CD14-positive monocyte (primary cell): ENCODE measurements around the gene AP1M2. TPM values are rescaled to one million over a fixed set of nuclear protein-coding genes. Genes with fewer than 3 reads are reported as not detected.

ENCODE experiments used
- DNase-seq, 3 donors: peaks; one replicate each; pipeline ENCODE4 v3.0.0-alpha.2; 2011 to 2022
- H2AFZ ChIP-seq: 2 replicates; pipeline ENCODE4 v1.6.0; 2012; ENCODE audit warnings: mild to moderate bottlenecking, low read depth, low read length, inconsistent platforms; ENCODE audit not compliant: insufficient read depth, poor library complexity, severe bottlenecking
- H3K27ac ChIP-seq, 2 donors: 1 replicate in 1 of 2; 2 replicates in 1 of 2; pipeline ENCODE4 v1.5.1; 2012 to 2013; ENCODE audit warnings: low read length in 2 of 2, control low read depth in 1 of 2, inconsistent platforms in 1 of 2, low read depth in 1 of 2, mild to moderate bottlenecking in 1 of 2
- H3K27me3 ChIP-seq, 2 donors: one replicate each; pipeline versions ENCODE4 v1.6.0 to v1.6.1; 2011 to 2013; ENCODE audit warnings: low read length in 2 of 2; ENCODE audit not compliant: control insufficient read depth in 2 of 2, insufficient read depth in 2 of 2
- H3K36me3 ChIP-seq, 2 donors: replicated peaks in 1 of 2; 1 replicate in 1 of 2; 2 replicates in 1 of 2; pipeline versions ENCODE4 v1.5.1 to v1.6.1; 2012 to 2013; ENCODE audit warnings: low read length in 2 of 2, control low read depth in 1 of 2, inconsistent platforms in 1 of 2, mild to moderate bottlenecking in 1 of 2; ENCODE audit not compliant: insufficient read depth in 2 of 2, control insufficient read depth in 1 of 2
- H3K4me1 ChIP-seq, 2 donors: 1 replicate in 1 of 2; 2 replicates in 1 of 2; pipeline versions ENCODE4 v1.5.1 to v1.6.1; 2012 to 2013; ENCODE audit warnings: low read length in 2 of 2, control low read depth in 1 of 2, inconsistent platforms in 1 of 2, mild to moderate bottlenecking in 1 of 2, moderate library complexity in 1 of 2; ENCODE audit not compliant: insufficient read depth in 2 of 2, control insufficient read depth in 1 of 2
- H3K4me2 ChIP-seq: replicated peaks from 2 replicates; pipeline ENCODE3; 2012; ENCODE audit warnings: low read length, moderate library complexity, mild to moderate bottlenecking; ENCODE audit not compliant: poor library complexity, severe bottlenecking; ENCODE audit errors: extremely low read depth
- H3K4me3 ChIP-seq, 3 experiments: fragments of 200-600 bp in 1 of 3; sonication (generic) in 1 of 3; replicated peaks in 1 of 3; 1 replicate in 2 of 3; 2 replicates in 1 of 3; pipeline ENCODE4 v1.5.1; 2011 to 2013; ENCODE audit warnings: low read length in 3 of 3, mild to moderate bottlenecking in 3 of 3, control low read depth in 2 of 3, low read depth in 2 of 3, inconsistent platforms in 1 of 3, moderate library complexity in 1 of 3
- H3K79me2 ChIP-seq: 2 replicates; pipeline ENCODE4 v1.6.0; 2012; ENCODE audit warnings: mild to moderate bottlenecking, control low read depth, inconsistent platforms, low read length, moderate library complexity; ENCODE audit not compliant: insufficient read depth
- H3K9ac ChIP-seq: 2 replicates; pipeline ENCODE4 v1.6.0; 2017; ENCODE audit warnings: low read length, mild to moderate bottlenecking; ENCODE audit not compliant: insufficient read depth, poor library complexity, severe bottlenecking
- H3K9me3 ChIP-seq, 2 donors: replicated peaks in 1 of 2; 1 replicate in 1 of 2; 2 replicates in 1 of 2; pipeline versions ENCODE4 v1.5.1 to v1.6.1; 2012 to 2013; ENCODE audit warnings: low read length in 2 of 2, control low read depth in 1 of 2; ENCODE audit not compliant: control insufficient read depth in 1 of 2, insufficient read depth in 1 of 2
- H4K20me1 ChIP-seq: 2 replicates; pipeline ENCODE4 v1.6.0; 2012; ENCODE audit warnings: mild to moderate bottlenecking, low read length, control low read depth, moderate library complexity; ENCODE audit not compliant: insufficient read depth
- H3K27ac Mint-ChIP-seq, 7 donors: one replicate each; pipeline ENCODE4 v1.8.0; 2020; ENCODE audit warnings: mild to moderate bottlenecking in 7 of 7, mixed read lengths in 7 of 7, moderate library complexity in 6 of 7, inconsistent platforms in 2 of 7
- H3K27me3 Mint-ChIP-seq, 3 donors: one replicate each; pipeline ENCODE4 v1.8.0; 2021 to 2022; ENCODE audit warnings: low read depth in 3 of 3, mild to moderate bottlenecking in 3 of 3, mixed read lengths in 3 of 3, moderate library complexity in 3 of 3, inconsistent platforms in 1 of 3
- H3K36me3 Mint-ChIP-seq, 2 donors: one replicate each; pipeline ENCODE4 v1.8.0; 2020; ENCODE audit warnings: mixed read lengths in 2 of 2, inconsistent platforms in 1 of 2, mild to moderate bottlenecking in 1 of 2
- H3K4me1 Mint-ChIP-seq: one replicate; pipeline ENCODE4 v1.8.0; 2020; ENCODE audit warnings: mild to moderate bottlenecking, mixed read lengths
- H3K4me3 Mint-ChIP-seq, 2 donors: one replicate each; pipeline ENCODE4 v1.8.0; 2020; ENCODE audit warnings: mild to moderate bottlenecking in 2 of 2, mixed read lengths in 2 of 2, moderate library complexity in 1 of 2
- H3K9me3 Mint-ChIP-seq, 7 donors: one replicate each; pipeline ENCODE4 v1.8.0; 2020 to 2022; ENCODE audit warnings: mixed read lengths in 7 of 7, mild to moderate bottlenecking in 6 of 7, moderate library complexity in 6 of 7, inconsistent platforms in 2 of 7
- WGBS: methylation state at CpG from one replicate; pipeline ENCODE4 v1.1.5; 2013; ENCODE audit warnings: missing lambda C conversion rate; ENCODE audit not compliant: insufficient coverage; 5-methylcytosine and 5-hydroxymethylcytosine counted together
- intact Hi-C, 2 donors: fragments of 100-400 bp; cut with micrococcal nuclease; formaldehyde crosslinking; loops; one replicate each; pipeline versions ENCODE4 v1.15.0 to v1.15.1; 2023
- polyA plus RNA-seq, 3 donors: library from polyadenylated mRNA; depleted of rRNA in 1 of 3; unstranded in 2 of 3; stranded (reverse) in 1 of 3; fragments of 300-500 nt in 2 of 3; fragments of >200 nt in 1 of 3; fragmentation: Illumina TruSeq in 2 of 3; gene quantifications; 1 replicate in 2 of 3; 2 replicates in 1 of 3; pipeline ENCODE4 v1.2.3, GENCODE V29; 2012 to 2021
- TF ChIP-seq, protein P1 (sequence below): fragments of 200-600 bp; IDR thresholded peaks from one replicate; pipeline ENCODE4 v1.8.0; 2022; ENCODE audit warnings: antibody characterized with exemption, mild to moderate bottlenecking

Gene AP1M2
- polyA plus RNA-seq, 3 donors, result 0.36 TPM; not detected in 2

DNA sequence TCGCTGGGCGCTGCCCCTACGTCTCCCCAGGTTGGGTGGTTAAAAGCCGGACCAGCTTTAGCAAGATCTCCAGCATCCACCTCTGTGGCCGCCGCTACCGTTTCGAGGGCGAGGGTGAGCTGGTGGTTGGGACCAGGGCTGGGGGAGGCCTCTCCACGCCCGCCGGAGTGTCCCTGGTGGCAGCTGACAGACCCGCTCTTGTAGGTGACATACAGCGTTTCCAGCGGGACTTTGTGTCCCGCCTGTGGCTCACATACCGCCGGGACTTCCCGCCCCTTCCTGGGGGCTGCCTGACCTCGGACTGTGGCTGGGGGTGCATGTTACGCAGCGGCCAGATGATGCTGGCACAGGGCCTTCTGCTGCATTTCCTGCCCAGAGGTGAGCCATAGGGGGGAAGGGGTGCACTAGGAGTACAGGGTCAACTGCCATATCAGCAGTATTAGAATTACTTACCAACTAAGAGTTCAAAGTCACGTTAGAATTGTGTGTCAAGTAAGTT lies 42.3 kb downstream of the AP1M2 start:
- TF ChIP-seq, protein P1, sequence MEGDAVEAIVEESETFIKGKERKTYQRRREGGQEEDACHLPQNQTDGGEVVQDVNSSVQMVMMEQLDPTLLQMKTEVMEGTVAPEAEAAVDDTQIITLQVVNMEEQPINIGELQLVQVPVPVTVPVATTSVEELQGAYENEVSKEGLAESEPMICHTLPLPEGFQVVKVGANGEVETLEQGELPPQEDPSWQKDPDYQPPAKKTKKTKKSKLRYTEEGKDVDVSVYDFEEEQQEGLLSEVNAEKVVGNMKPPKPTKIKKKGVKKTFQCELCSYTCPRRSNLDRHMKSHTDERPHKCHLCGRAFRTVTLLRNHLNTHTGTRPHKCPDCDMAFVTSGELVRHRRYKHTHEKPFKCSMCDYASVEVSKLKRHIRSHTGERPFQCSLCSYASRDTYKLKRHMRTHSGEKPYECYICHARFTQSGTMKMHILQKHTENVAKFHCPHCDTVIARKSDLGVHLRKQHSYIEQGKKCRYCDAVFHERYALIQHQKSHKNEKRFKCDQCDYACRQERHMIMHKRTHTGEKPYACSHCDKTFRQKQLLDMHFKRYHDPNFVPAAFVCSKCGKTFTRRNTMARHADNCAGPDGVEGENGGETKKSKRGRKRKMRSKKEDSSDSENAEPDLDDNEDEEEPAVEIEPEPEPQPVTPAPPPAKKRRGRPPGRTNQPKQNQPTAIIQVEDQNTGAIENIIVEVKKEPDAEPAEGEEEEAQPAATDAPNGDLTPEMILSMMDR, result no peak
- H3K9me3 Mint-ChIP-seq, result peaks cover 0 to 3% (median 0%) of the 10 kb centered on the region in 7 donors
- Histone ChIP-seq H3K4me2 (peak overlapping the region; percentile 89), H3K9me3 (no peaks in the 10 kb centered on the region), H3K79me2 (peaks cover 30% of the 10 kb centered on the region), H3K4me3 (peak overlapping the region in 2 of 3 experiments; percentile 80 to 95), H3K27me3 (no peaks in the 10 kb centered on the region), H4K20me1 (peaks cover 16% of the 10 kb centered on the region), H2AFZ (no peak overlapping the region), H3K36me3 (peaks cover 23 to 31% of the 10 kb centered on the region in 2 donors), H3K9ac (peak overlapping the region; percentile 88), H3K4me1 (peaks cover 17 to 21% of the 10 kb centered on the region in 2 donors), H3K27ac (no peak overlapping the region)
- intact Hi-C loops, result loop anchor here in 1 of 2 donors (2.0 to 5.0 kb wide), 2 partner anchors 16 to 152 kb away; no protein-coding TSS in a partner anchor
- peak overlapping the region in 3 of 7 donors; percentile 72 to 89 (median 88) for H3K27ac Mint-ChIP-seq
- H3K27me3 Mint-ChIP-seq, result peaks cover 2 to 6% (median 3%) of the 10 kb centered on the region in 3 donors
- peaks cover 18% of the 10 kb centered on the region for H3K4me1 Mint-ChIP-seq
- no peak for DNase-seq
- H3K36me3 Mint-ChIP-seq, result peaks cover 20 to 28% of the 10 kb centered on the region in 2 donors
- H3K4me3 Mint-ChIP-seq, result peak overlapping the region; percentile 84 to 90
- WGBS, result 47% methylated on average over 16 of the region's 23 CpGs

DNA sequence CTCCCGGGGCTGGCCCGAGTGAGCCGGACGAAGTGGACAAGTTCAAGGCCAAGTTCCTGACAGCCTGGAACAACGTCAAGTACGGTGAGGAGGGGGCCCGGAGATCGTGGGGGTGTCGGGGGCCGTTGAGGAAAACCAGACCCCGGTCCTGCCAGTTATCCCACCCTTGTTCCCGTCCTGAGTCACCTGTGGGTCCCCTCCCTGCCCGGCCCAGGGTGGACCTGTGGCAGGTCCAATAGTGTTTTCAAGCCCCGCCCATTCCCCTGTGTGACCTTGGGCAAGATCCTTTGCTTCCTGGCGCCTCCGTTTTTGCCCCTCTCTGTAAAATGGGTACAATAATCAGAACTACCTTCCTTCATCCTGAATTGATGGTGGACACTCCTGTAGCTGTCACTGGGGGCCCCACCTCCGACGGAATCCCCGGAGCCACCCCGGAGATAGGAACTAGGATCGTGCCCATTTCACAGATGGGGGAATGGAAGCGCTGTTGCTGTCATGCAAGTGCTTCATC lies 42.8 kb downstream of the AP1M2 start:
- Histone ChIP-seq H3K27ac (peak overlapping the region; percentile 28 to 83), H3K36me3 (peaks cover 21 to 26% of the 10 kb centered on the region in 2 donors), H3K4me1 (peaks cover 19 to 27% of the 10 kb centered on the region in 2 donors), H3K79me2 (peaks cover 30% of the 10 kb centered on the region), H3K27me3 (no peaks in the 10 kb centered on the region), H4K20me1 (peaks cover 16% of the 10 kb centered on the region), H2AFZ (peak overlapping the region; percentile 95), H3K9me3 (no peaks in the 10 kb centered on the region), H3K9ac (peak overlapping the region; percentile 88), H3K4me3 (peak overlapping the region; percentile 76 to 95 (median 80)), H3K4me2 (peak overlapping the region; percentile 89)
- Mint-ChIP-seq H3K27ac (peak overlapping the region in 6 of 7 donors; percentile 35 to 89 (median 76)), H3K4me3 (peak overlapping the region; percentile 84 to 90), H3K4me1 (peaks cover 21% of the 10 kb centered on the region), H3K36me3 (peaks cover 18 to 23% of the 10 kb centered on the region in 2 donors), H3K27me3 (peaks cover 2 to 6% (median 5%) of the 10 kb centered on the region in 3 donors), H3K9me3 (peaks cover 0 to 3% (median 0%) of the 10 kb centered on the region in 7 donors)
- 16% methylated on average over 9 of the region's 22 CpGs for WGBS
- intact Hi-C loops, result loop anchor here in 1 of 2 donors (2.0 to 5.0 kb wide), 2 partner anchors 17 to 153 kb away; no protein-coding TSS in a partner anchor
- no peak for DNase-seq
- TF ChIP-seq, protein P1, result no peak
